OCI-LY7 (cell line): ENCODE measurements around the gene GATAD2B. TPM values are rescaled to one million over a fixed set of nuclear protein-coding genes. Genes with fewer than 3 reads are reported as not detected.

Source experiments
- BruUV-seq: library from RNA; stranded (reverse); fragments of 400-500 nt; replicated peaks from 2 replicates; lab custom pipeline; 2021; lab: Mats Ljungman, UMichigan
- CTCF ChIA-PET: fragments of 300-600 bp; sonication (Branson Sonifier 250); formaldehyde crosslinking; loops from one replicate; lab custom pipeline; 2022; ENCODE audit warnings: antibody characterized with exemption; ENCODE audit not compliant: unreplicated experiment; lab: Charles Lee
- POLR2A ChIA-PET: fragments of 300-600 bp; sonication (Branson Sonifier 250); formaldehyde crosslinking; loops from one replicate; lab custom pipeline; 2022; ENCODE audit warnings: antibody characterized with exemption; lab: Charles Lee
- DNase-seq: peaks from one replicate; pipeline ENCODE4 v3.0.0-alpha.2; 2015; ENCODE audit warnings: low spot score
- H2AFZ ChIP-seq: fragments of 200-600 bp; sonication (generic), shearing (Covaris generic); 2 replicates; pipeline ENCODE4 v1.6.1; 2014; ENCODE audit warnings: mild to moderate bottlenecking, antibody characterized with exemption, low read length, moderate library complexity
- H3K27ac ChIP-seq: fragments of 200-600 bp; sonication (generic); 2 replicates; pipeline ENCODE4 v1.5.1; 2014; ENCODE audit warnings: mixed run types, low read depth, mild to moderate bottlenecking, moderate library complexity, low read length, inconsistent platforms; ENCODE audit not compliant: poor library complexity, severe bottlenecking
- H3K36me3 ChIP-seq: fragments of 200-600 bp; sonication (generic); 2 replicates; pipeline ENCODE4 v1.6.1; 2014; ENCODE audit warnings: mild to moderate bottlenecking, antibody characterized with exemption, low read length, moderate library complexity, mixed read lengths; ENCODE audit not compliant: insufficient read depth
- H3K4me1 ChIP-seq: fragments of 200-600 bp; sonication (generic); 2 replicates; pipeline ENCODE4 v1.5.1; 2014; ENCODE audit warnings: mild to moderate bottlenecking, low read length; ENCODE audit not compliant: insufficient read depth, poor library complexity, severe bottlenecking
- H3K4me2 ChIP-seq: fragments of 200-600 bp; sonication (generic); 2 replicates; pipeline ENCODE4 v1.6.1; 2014; ENCODE audit warnings: mild to moderate bottlenecking, low read length
- H3K4me3 ChIP-seq: fragments of 200-600 bp; sonication (generic); 2 replicates; pipeline ENCODE4 v1.5.1; 2014; ENCODE audit warnings: mild to moderate bottlenecking, low read depth, low read length; ENCODE audit not compliant: poor library complexity, severe bottlenecking
- H3K79me2 ChIP-seq: fragments of 200-600 bp; sonication (generic); 2 replicates; pipeline ENCODE4 v1.6.1; 2016; ENCODE audit warnings: low read depth, mild to moderate bottlenecking, low read length, moderate library complexity, mixed read lengths; ENCODE audit not compliant: insufficient read depth
- H3K9me2 ChIP-seq: fragments of 200-600 bp; sonication (generic); 2 replicates; pipeline ENCODE4 v1.6.1; 2016; ENCODE audit warnings: mild to moderate bottlenecking, low read length, mixed read lengths; ENCODE audit not compliant: insufficient read depth
- H3K9me3 ChIP-seq: fragments of 200-600 bp; sonication (generic); 2 replicates; pipeline ENCODE4 v1.6.1; 2014; ENCODE audit warnings: mild to moderate bottlenecking, mixed run types, low read length, mixed read lengths
- H4K20me1 ChIP-seq: fragments of 200-600 bp; sonication (generic); 2 replicates; pipeline ENCODE4 v1.6.1; 2014; ENCODE audit warnings: mild to moderate bottlenecking, antibody characterized with exemption, low read length, moderate library complexity, mixed read lengths; ENCODE audit not compliant: insufficient read depth
- EZH2phosphoT487 ChIP-seq: fragments of 200-600 bp; sonication (generic); IDR thresholded peaks from 2 replicates; pipeline ENCODE4 v1.6.1; 2018; ENCODE audit warnings: low read depth, borderline replicate concordance, mild to moderate bottlenecking, mixed run types, antibody characterized with exemption, low read length, moderate library complexity, mixed read lengths
- intact Hi-C: fragments of 100-400 bp; cut with micrococcal nuclease; formaldehyde crosslinking; loops from one replicate; pipeline ENCODE4 v1.10.0; 2022; ENCODE audit not compliant: unreplicated experiment
- total RNA-seq, 2 experiments: library from RNA; depleted of rRNA in 1 of 2; stranded (reverse); fragments of >200 nt in 1 of 2; shearing (Covaris generic) in 1 of 2; gene quantifications; 2 replicates each; pipeline ENCODE4 v1.2.3, GENCODE V29; 2014 to 2022
- TF ChIP-seq, protein P1 (sequence below): fragments of 200-600 bp; sonication (generic); conservative IDR thresholded peaks from 2 replicates; pipeline ENCODE4 v1.5.1; 2014; ENCODE audit warnings: mild to moderate bottlenecking, antibody characterized with exemption, low read length, moderate library complexity, mixed read lengths

The GATAD2B gene
- total RNA-seq, 2 experiments from 2014 or later: 11.2 to 65.2 TPM

- Histone ChIP-seq H3K9me2 (no peaks in the 10 kb centered on the region), H3K36me3 (peaks cover 86% of the 10 kb centered on the region), H3K27ac (no peak overlapping the region), H3K79me2 (peaks cover 7% of the 10 kb centered on the region; the same call in 1 of the 2 replicates), H4K20me1 (0 out of 2 replicates have a peak, but pooled peaks cover 4% of the 10 kb centered on the region), H3K9me3 (no peaks in the 10 kb centered on the region), H3K4me1 (peaks cover 3% of the 10 kb centered on the region), H3K4me2 (no peak overlapping the region), H2AFZ (no peak overlapping the region), H3K4me3 (no peak overlapping the region)
- intact Hi-C loops: no loop called here
- no peak for TF ChIP-seq EZH2phosphoT487
- TF ChIP-seq, protein P1, sequence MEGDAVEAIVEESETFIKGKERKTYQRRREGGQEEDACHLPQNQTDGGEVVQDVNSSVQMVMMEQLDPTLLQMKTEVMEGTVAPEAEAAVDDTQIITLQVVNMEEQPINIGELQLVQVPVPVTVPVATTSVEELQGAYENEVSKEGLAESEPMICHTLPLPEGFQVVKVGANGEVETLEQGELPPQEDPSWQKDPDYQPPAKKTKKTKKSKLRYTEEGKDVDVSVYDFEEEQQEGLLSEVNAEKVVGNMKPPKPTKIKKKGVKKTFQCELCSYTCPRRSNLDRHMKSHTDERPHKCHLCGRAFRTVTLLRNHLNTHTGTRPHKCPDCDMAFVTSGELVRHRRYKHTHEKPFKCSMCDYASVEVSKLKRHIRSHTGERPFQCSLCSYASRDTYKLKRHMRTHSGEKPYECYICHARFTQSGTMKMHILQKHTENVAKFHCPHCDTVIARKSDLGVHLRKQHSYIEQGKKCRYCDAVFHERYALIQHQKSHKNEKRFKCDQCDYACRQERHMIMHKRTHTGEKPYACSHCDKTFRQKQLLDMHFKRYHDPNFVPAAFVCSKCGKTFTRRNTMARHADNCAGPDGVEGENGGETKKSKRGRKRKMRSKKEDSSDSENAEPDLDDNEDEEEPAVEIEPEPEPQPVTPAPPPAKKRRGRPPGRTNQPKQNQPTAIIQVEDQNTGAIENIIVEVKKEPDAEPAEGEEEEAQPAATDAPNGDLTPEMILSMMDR: no peak
- DNase-seq: no peak
- ChIA-PET CTCF (no interaction called here), POLR2A (interaction anchor here (0.5 to 1.4 kb wide), 4 partner anchors 10 to 419 kb away, joined by 3 to 5 read pairs (median 3); partner anchors contain the start of gene GATAD2B)
- BruUV-seq: no TSS peak
Measured at GRCh38 chr1:153816283-153816889, 106.4 kb downstream of the GATAD2B start.

DNA sequence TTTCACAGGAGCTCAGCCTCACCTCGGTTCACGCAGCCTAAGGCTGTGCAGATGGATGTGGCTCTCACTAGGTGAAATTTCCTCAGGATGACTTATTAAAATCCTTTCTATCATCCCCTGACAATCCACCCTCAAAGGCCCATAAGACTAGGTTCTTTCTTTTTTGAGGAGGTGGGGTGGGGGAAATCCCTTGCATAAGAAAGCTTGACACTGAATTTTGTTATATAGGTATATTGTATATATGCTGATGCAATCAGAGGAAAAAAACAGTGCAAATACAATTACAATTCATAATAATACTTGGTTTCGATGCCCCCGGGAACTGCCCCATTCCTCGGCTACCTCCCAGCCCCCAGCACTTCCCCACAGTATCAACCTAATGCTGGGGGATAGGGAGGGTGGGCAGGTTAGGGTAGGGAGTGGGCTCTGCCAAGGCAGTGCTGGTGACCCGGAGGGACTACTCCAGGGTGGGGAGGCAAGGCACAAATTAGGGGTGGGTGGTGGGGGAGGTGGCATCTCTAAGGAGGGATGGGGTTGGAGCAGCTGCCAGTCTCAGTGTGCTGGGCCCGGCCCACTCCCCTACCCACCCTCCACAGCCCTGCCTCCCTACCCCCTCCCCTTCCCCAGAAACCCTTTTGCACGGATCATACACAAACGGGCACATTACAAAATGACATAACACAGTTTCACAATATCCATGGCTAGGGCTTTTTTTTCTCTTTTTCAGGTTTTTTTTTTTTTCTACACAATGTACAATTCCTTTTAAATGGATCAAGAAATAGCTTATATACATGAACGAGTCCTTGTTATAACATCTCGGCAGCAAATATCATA, 116.7 kb downstream of the GATAD2B start:
- CTCF ChIA-PET: interaction anchor here (0.6 kb wide), 1 partner anchor 18 kb away, joined by 13 read pairs; no protein-coding TSS in a partner anchor
- no TSS peak for BruUV-seq
- H3K27ac ChIP-seq: peak overlapping the region; percentile 86
- POLR2A ChIA-PET: interaction anchor here (0.6 to 1.2 kb wide), 8 partner anchors 11 to 408 kb away, joined by 3 to 5 read pairs (median 4); partner anchors contain the start of gene RPS27
- no peak for DNase-seq
- no peak for TF ChIP-seq EZH2phosphoT487
- TF ChIP-seq, protein P1: no peak
- peaks cover 37% of the 10 kb centered on the region for H3K4me1 ChIP-seq
- H3K4me2 ChIP-seq: peak overlapping the region; percentile 57
- H3K4me3 ChIP-seq: no peak overlapping the region
- peaks cover 52% of the 10 kb centered on the region; the same call in 1 of the 2 replicates for H3K36me3 ChIP-seq
- no peaks in the 10 kb centered on the region for H3K9me2 ChIP-seq
- no peaks in the 10 kb centered on the region for H4K20me1 ChIP-seq
- no peak overlapping the region for H2AFZ ChIP-seq
- intact Hi-C loops: loop anchor here (2.0 kb wide), 1 partner anchor 115 kb away; no protein-coding TSS in a partner anchor
- H3K79me2 ChIP-seq: no peaks in the 10 kb centered on the region
- H3K9me3 ChIP-seq: no peaks in the 10 kb centered on the region
